GM18507 (cell line): ENCODE measurements around the gene C5orf15.
A peak's percentile ranks its signal among the peaks of the same experiment; 100 is the strongest.
"Not testable (repeated sequence)": the region's sequence is repeated elsewhere in the genome, so short reads cannot be mapped to it uniquely, and the experiment has no call there.

ENCODE experiments used
- DNase-seq: peaks from one replicate; pipeline ENCODE4 v3.0.0; 2011; ENCODE audit warnings: low read depth; ENCODE audit not compliant: insufficient read length; ENCODE audit errors: extremely low spot score
- FAIRE-seq: peaks from 2 replicates; lab custom pipeline; 2011; peaks lifted over from hg19 to GRCh38; lab: Jason Lieb, UNC

The C5orf15 gene

DNA sequence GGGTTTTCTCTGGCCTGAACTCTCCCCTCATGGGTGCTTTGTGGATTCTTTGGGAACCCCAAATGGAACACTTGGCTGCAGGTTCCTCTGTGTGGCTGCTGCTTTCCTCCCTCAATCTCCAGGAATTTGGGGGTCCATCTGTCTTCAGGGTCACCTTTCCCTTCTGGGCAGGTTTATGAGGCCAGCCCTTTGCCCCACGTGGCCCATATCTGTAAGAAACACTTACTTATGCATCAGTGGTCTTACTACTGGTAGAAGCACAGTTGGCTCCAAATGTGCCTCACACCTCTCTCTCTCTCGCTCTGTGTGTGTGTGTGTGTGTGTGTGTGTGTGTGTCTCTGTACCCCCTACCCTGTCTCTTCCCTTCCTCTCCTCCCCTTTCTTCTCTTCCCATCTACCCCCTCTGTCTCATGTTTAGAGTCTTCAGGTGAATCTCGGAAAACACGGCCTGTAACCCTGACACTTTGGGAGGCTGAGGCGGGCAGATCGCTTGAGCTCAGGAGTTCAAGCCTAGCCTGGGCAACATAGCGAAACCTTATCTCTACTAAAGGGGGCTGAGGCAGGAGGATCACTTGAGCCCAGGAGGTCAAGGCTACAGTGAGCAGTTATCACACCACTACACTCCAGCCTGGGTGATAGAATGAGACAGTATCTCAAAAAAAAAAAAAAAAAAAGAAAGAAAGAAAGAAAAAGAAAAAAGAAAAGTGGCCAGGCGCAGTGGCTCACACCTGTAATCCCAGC, 26.8 kb downstream of the C5orf15 start:
- FAIRE-seq (no peak), DNase-seq (no peak)

DNA sequence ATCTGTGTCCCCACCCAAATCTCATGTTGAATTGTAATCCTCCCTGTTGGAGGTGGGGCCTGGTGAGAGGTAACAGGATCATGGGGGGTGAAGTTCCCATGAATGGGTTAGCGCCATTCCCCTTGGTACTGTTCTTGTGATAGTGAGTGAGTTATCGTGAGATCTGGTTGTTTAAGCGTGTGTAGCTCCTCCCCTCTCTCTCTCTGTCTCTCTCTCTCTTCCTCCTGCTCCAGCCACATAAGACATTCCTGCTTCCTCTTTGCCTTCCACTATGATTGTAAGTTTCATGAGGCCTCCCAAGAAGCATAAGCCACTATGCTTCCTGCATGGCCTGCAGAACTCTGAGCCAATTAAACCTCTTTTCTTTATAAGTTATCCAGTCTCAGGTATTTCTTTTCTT, 28.8 kb downstream of the C5orf15 start:
- DNase-seq = no peak
- FAIRE-seq = no peak

DNA sequence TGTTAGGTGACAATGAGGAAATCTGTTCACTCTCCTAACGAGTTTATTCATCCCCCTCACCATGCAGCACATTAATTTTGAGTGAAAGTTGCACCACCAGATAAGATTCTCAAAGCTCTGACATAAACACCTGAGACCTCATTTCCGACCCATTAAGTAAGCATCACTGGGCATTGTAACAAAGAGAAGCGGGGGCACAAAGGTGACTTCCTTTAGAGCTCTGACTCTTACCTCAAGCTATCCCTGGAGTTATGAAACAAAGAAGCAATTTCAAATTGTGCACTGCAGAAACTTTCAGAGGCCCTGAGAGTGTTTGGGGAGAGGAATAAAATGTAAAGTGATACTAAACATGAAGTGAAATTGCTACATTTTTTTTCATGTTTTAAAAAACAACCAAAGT, 29.5 kb downstream of the C5orf15 start:
- DNase-seq = no peak
- FAIRE-seq = peak; percentile 64

DNA sequence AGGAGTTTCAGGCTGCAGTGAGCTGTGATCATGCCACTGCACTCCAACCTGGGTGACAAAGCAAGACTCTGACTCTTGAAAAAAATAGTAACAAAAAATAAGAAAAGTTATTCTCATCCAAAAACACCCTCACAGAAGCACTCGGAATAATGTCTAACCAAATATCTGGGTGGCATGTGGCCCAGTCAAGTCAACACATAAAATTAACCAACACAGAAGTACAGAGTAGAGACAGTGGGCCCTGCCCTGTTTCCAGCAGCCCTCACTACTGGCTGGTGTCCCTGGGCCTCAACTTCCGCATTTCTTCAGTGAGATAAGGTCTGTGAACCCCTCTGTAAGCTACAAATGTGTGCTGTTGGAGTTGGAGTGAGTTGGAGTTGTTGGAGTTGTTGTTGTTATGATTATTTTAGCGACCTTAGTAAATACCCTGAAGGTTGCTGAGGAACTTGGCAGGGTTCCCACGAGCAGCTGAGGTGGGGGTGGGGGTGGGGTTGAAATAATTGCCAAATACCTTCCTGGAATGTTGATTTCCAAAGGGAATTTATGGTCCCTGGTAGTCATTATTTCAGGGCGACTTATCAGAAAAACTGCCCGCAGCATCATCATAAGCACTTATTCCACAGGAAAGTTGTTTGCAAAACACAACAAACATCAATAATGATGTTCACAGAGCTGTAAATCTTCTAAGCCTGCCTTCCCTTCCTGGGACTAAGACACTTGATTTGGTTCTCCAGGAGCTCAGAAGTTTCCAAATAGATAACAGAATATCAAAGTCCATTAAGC, 30.2 kb downstream of the C5orf15 start:
- DNase-seq (no peak), FAIRE-seq (no peak)

DNA sequence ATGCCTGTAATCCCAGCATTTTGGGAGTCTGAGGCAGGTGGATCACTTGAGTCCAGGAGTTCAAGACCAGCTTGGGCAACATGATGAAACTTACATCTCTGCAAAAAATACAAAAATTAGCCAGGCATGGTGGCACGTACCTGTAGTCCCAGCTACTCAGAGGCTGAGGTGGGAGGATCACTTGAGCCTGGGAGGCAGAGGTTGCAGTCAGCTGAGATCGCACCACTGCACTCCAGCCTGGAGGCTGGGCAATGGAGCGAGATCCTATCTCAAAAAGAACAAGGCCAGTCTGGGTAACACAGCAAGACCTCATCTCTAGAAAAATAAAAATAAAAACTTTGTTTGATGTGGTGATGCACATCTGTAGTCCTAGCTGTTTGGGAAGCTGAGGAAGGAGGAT, 30.8 kb downstream of the C5orf15 start:
- not testable (repeated sequence) for DNase-seq, FAIRE-seq

DNA sequence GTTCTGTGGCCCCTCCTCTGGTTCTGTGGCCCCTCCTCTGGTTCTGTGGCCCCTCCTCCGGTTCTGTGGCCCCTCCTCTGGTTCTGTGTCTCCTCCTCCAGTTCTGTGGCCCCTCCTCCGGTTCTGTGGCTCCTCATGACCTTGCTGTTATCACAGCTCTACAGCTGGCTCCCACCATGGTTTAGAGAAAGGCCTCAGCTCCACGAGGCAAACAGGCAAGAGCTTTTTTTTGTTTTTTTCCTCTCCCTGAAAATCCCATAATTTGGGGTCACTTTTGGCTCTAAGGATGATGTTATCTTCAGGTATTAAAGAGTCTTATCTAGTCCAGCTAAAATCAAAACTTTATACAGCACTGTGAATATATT, 31.8 kb downstream of the C5orf15 start:
- FAIRE-seq (no peak), DNase-seq (no peak)

DNA sequence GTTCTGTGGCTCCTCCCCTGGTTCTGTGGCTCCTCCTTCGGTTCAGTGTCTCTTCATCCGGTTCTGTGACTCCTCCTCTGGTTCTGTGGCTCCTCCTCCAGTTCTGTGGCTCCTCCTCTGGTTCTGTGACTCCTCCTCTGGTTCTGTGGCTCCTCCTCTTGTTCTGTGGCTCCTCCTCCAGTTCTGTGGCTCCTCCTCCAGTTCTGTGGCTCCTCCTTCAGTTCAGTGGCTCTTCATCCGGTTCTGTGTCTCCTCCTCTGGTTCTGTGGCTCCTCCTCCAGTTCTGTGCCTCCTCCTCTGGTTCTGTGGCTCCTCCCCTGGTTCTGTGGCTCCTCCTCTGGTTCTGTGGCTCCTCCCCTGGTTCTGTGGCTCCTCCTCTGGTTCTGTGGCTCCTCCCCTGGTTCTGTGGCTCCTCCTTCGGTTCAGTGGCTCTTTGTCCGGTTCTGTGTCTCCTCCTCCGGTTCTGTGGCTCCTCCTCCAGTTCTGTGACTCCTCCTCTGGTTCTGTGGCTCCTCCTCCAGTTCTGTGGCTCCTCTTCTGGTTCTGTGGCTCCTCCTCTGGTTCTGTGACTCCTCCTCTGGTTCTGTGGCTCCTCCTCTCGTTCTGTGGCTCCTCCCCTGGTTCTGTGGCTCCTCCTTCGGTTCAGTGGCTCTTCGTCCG, 32.3 kb downstream of the C5orf15 start:
- not testable (repeated sequence) for FAIRE-seq, DNase-seq

DNA sequence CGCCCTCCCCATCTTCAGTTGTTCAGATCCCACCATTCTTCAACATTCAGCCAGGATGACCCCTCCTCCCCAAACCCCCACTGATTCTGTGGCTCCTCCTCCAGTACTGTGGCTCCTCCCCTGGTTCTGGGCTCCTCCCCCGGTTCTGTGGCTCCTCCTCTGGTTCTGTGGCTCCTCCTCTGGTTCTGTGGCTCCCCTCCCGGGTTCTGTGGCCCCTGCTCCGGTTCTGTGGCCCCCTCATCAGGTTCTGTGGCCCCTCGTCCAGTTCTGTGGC, 32.8 kb downstream of the C5orf15 start:
- no peak for FAIRE-seq

DNA sequence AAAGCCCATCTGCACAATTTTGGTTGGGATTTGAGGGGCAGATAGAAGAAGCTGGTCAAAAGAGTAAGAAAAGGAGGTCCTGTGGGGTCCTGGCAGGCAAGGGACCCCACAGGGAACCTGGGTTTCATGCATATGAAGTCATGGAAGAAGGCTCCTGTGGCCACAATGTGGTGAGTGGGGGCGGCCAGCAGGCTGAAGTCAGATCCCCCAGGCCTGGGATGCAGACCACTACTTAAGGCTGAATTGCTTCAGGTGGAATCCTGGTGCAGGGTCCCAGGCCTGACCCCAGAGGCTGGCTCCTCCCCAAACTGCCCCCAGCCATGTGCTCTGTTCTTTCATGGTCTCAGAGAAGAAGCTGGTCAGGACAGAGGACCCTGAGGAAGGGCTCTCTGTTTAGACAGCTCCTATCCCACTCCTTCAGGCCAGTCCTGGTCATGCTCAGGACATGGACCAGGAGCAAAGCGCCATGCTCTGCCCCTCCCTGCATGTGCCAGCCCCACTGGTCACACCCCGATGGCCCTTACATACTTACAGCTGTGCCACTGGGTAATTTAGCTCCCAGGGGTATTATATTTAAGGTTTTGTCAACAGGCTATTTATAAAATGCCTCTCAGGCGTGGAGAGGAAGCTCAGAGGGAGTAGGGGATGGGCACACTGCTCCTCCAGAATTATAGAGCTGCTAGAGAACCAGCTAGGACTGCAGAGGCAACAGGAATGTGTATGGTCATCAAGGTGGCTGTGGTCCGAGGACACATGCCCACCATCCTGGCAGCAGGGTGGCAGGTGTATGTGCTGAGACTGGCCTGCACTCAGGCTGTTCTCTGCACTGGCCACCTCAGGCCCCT, 33.4 kb downstream of the C5orf15 start:
- DNase-seq = no peak

More for the DNA sequence above, 32.8 kb downstream of the C5orf15 start:
- no peak for DNase-seq

DNA sequence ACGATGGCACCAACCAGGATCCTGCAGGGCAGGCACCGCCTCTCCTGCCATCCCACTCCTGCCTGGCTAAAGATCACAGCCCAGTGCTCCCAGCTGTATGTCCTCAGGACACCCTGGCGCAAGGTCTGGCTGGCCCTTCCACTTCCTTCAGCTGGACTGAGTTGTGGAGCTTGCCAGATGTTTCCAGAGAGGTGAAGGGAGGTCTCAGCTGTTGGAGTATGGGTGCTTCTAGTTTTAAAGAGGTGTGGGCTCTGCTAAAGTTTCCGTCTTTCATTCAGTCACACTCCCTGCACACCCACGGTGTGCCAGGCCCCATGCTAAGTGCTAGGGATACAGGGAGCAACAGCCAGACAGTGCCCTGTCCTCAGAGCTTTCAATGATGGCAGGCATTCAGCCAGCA, 34.1 kb downstream of the C5orf15 start:
- FAIRE-seq = no peak
- no peak for DNase-seq

More for the DNA sequence above, 33.4 kb downstream of the C5orf15 start:
- FAIRE-seq = no peak

DNA sequence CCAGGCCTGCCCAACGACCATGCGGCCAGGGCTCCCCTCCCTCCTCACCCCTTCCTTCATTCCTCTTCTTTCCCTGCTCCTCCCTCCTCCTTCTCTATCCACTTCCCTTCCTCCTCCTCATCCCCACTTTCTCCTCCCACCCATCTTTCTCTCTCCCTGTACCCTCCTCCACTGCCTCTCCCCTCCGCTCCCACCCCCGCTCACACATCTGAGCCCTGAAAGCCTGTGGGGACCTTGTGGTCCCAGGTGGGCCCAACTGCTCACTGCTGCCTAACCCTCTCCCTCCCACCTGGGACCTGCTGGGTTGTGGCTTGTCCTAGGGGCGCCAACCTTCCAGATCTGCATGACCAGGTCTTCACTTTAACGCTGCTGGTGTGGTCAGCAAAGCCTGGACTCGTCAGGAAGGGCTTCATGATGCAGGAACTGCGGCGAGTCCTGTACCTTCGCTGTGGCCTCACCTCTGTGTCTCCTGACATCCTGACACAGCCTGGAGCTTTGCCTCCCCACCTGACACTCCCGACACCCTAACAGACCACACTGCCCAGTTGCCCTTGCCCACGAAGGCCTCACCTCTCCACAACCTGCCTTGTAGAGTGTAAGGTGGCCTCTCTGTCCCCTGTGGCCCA, 34.6 kb downstream of the C5orf15 start:
- FAIRE-seq = no peak

DNA sequence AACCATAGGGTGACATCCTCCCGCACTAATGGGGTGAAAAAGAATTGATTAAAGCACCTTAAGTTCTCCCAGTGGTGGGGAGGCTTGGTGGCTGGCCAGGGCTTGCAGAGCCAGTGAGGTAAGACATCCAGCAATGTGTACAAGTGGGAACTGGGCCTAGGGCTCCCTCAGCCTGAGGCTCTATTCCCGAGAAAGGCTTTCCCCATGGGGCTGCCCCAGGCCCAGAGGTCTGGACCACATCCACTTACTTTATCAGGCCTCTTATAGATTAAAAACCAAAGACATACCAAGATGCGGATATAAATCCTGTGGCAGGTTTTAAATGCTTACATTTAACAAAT, 35.3 kb downstream of the C5orf15 start:
- FAIRE-seq (no peak), DNase-seq (no peak)

More for the DNA sequence above, 34.6 kb downstream of the C5orf15 start:
- DNase-seq = no peak

DNA sequence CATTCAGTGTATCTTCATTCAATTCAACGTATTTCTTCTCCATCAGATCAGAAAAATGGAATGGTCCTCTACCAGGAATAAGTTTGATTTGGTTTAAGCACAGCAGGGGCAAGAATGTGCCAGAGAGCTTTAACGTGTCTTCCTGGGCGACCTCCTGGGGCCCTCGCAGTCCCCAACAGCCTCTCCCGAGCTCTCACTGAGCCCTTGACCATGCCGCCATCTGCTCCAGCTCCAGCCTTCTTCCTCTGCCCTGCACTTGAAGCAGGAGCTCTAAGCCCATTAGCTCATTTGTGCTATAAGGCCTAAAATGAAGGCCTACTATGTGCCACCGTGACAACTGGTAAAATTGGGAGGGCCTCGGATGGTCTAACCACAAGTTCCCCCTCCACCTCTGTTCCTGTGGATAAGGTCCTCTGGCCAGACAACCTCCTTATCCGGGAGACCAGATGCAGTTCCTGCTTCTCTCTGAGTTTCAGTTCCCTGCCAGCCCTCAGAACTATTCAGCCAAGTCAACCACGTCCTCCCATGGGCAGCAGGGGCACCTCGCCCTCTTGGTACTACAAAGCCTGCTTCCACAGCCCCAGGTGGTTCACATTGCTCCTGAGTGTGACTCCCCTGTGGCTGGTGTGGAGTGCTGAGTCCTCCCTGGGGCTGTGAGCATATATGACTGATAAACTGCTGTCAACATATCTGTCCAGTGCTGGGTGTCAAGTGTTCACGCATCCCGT, 35.8 kb downstream of the C5orf15 start:
- peak; percentile 72 for FAIRE-seq
- no peak for DNase-seq

DNA sequence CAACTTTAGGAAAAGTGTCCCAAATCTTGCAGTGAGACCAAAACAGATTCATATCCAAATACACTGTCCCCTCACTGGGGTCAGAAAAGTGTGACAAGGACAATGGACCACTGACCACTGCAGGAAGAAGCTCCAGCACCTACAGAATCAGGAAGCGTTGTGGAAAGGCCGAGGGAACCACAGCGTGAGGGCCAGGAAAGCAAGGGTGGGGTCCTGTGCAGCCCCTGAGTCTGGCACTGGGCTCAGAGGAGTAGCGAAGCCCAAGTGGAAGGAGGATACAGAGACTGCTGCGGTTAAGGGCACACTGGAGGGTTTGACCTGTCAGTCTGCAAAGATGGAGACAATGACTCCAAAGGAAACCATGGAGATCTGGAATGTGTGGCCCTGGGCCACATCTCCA, 36.9 kb downstream of the C5orf15 start:
- DNase-seq (no peak), FAIRE-seq (no peak)

DNA sequence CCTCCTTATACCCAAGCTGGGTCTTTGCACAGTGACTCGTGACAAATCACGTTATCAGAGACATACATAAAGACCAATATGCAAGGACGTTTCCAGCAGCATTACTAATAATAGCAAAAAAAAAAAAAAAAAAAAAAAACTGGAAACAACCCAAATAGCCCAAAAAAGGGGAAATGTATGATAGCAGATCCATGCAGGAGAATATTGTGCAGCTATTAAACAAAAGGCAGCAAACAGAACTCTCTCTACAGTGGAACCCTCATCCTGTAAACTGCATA, 37.7 kb downstream of the C5orf15 start:
- DNase-seq = no peak
- no peak for FAIRE-seq

DNA sequence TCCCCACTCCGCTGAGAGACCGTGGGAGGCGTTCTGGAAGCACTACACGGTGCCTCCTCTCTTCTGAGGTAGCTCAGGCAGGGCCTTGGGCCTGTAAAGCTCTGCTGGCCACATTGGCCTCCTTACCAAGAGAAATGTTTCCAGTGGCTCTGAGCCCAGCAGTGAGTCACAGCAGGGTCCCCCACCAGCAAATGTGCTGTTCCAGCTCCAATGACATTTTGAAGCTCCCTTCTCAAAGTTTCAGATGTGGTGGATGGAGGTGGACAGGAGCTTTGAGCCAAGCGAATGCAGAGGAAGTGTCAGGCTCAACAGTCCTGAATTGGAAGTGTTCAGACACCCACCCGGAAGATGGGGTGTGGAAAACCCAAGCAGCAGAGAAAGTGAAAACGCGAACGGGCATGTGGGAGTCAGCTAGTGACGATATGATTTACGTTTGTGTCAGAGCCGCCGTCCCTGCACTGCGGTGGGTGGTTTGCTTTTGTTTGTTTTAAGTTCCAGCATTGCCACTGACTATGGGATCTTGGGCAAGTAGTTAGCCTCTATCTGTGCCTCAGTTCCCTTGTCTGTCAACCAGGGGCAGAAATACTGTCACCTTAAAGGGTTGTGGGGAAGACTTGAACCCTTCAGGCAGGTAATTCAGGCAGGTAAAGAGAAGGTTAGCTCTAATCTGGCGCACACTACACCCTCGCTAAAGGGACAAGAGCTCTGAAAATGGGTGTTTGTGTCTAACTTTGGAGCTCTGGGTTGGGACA, 38.2 kb downstream of the C5orf15 start:
- FAIRE-seq (peak; percentile 89), DNase-seq (no peak)

DNA sequence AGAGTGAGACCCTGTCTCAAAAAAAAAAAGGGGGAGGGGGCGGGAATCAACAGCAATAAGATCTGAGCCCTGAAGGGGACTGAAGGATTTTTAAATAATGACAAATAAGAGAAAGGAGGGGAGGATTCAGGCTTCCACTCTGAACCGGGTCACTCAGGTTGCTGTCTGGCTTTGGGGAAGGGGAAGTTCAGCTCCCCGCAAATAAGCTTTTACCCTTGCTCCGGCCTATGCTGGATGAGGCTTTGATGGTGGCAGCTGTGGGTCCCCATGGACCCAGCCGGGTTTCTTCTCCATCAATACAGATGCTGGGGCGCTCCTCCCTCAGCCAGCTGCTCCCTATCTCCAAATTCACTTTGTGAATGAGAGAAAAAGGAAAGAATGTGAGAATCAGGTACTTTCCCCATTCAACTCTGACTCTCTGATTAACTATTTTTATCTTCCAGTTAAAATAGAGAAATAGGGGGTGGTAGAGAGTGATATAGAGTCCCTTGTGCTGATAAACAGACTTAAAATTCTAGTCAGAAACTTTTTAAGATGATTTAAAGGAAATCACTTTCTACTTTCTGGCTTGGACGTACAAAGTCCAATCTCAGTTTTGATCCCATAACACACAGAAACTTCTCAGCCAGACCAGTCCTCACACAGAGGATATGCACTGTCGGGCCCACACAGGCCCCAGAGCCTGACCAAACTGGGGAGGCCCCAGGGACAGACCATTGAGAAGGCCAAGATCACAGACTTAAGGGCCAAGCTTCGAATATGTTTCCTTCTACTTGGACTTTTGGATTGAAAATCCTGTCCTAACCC, 39.6 kb downstream of the C5orf15 start:
- no peak for DNase-seq
- peak; percentile 72 for FAIRE-seq
